ENCODE measurements around the gene KDM2A.

Gene KDM2A

DNA sequence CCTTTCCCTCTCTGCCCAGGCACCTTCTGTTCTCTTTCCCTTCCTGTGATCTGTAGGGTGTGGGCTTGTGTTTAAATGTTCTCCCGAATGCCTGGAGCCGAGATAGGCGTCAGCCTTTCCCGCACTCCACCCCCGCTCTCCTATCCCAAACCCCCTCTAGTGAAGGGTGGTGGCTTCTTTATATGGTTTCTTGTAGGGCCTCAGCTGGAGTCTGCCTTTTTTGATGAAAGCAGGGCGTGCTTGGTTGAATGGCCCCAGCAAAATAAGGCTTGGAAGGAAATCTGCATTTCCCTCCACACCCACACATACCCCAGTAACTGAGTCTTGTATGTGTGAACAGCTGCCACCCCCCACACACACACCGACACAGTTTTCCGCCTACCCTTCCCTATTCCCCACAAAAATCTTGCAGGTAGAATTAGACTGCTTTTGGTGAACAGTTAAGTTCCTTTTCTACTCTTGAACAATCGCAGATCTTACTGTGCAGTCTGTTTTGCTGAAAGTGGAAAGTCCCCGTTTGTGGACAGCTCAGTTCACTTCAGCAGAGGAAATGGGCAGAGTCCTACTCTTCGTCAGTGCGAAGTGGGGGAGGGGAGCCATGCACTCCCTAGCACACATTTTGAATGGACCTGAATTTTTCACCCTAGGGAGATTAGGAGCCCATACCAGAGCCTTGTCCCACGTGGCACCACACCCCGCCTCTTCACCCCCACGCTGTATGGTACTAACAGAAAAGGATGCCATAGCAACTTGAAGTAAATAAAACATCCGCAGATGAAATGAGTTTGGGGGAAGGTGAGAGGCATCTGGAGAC lies 121.7 kb downstream of the KDM2A start:
- peaks cover 38% of the 10 kb centered on the region for H3K36me3 ChIP-seq (replicated peaks)
- in situ Hi-C loops (cut with HindIII; ENCODE audit: low pct_ligation_motif_present, low sequenced_read_pairs) = no loop called here

DNA sequence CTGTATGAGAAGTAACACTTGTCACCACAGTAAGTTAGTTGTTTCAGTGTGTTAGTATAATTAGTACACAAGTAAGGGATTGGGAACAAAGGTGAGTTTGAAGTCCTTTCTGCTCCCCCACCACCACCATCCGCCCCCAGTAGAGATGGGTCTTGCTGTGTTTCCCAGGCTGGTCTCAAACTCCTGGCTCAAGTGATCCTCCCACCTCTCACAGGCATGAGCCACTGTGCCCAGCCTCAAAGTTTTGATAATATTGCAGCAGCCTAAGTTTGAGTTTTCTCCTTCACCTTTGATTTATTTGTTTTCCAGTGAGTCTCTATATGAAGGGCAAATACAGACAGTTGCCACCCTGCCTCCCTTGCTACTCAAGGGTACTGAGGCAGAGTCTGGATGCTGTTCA lies 123.5 kb downstream of the KDM2A start:
- DNase-seq = no peak
- peaks cover 54% of the 10 kb centered on the region for H3K36me3 ChIP-seq (replicated peaks)
- peak overlapping the region; percentile 6 for H3K4me3 ChIP-seq (ENCODE audit: low read depth, low read length)
- in situ Hi-C loops (cut with HindIII; ENCODE audit: low pct_ligation_motif_present, low sequenced_read_pairs) = no loop called here
- peak overlapping the region; percentile 96 for H3K27ac ChIP-seq
- no peaks in the 10 kb centered on the region for H3K27me3 ChIP-seq (replicated peaks)
- TF ChIP-seq, protein P1, sequence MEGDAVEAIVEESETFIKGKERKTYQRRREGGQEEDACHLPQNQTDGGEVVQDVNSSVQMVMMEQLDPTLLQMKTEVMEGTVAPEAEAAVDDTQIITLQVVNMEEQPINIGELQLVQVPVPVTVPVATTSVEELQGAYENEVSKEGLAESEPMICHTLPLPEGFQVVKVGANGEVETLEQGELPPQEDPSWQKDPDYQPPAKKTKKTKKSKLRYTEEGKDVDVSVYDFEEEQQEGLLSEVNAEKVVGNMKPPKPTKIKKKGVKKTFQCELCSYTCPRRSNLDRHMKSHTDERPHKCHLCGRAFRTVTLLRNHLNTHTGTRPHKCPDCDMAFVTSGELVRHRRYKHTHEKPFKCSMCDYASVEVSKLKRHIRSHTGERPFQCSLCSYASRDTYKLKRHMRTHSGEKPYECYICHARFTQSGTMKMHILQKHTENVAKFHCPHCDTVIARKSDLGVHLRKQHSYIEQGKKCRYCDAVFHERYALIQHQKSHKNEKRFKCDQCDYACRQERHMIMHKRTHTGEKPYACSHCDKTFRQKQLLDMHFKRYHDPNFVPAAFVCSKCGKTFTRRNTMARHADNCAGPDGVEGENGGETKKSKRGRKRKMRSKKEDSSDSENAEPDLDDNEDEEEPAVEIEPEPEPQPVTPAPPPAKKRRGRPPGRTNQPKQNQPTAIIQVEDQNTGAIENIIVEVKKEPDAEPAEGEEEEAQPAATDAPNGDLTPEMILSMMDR (IDR thresholded peaks at IDR 0.05; ENCODE audit: low read depth, low read length, missing control alignments) = no peak

More for the DNA sequence above, 121.7 kb downstream of the KDM2A start:
- H3K4me3 ChIP-seq (ENCODE audit: low read depth, low read length) = peak overlapping the region; percentile 89
- H3K27ac ChIP-seq = peak overlapping the region; percentile 96
- H3K27me3 ChIP-seq (replicated peaks) = no peaks in the 10 kb centered on the region
- DNase-seq = peak; percentile 82
- TF ChIP-seq, protein P1 (IDR thresholded peaks at IDR 0.05; ENCODE audit: low read depth, low read length, missing control alignments) = peak; percentile 5

DNA sequence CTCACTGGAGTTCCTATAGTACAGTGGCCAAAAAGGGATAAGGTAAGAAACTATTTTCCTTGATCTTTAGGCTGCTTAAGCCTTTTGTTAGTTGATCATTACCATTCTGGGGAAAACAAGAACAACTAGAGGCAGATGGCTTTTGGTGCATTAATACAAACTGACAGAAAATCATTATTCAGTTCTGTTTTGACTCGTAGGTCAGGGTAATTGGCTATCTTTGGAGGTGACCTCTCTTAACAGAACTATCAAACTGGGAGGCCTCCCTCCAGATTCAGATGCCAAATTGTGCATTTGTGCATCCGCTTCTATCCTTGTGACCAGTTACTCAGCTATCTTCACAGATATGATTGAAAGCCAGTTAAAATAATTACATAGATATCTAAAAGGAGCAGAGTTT lies 124.0 kb downstream of the KDM2A start:
- H3K27ac ChIP-seq = no peak overlapping the region
- H3K27me3 ChIP-seq (replicated peaks) = no peaks in the 10 kb centered on the region
- no peak for DNase-seq
- no peak overlapping the region for H3K4me3 ChIP-seq (ENCODE audit: low read depth, low read length)
- TF ChIP-seq, protein P1 (IDR thresholded peaks at IDR 0.05; ENCODE audit: low read depth, low read length, missing control alignments) = no peak
- in situ Hi-C loops (cut with HindIII; ENCODE audit: low pct_ligation_motif_present, low sequenced_read_pairs) = no loop called here
- H3K36me3 ChIP-seq (replicated peaks) = peaks cover 59% of the 10 kb centered on the region

DNA sequence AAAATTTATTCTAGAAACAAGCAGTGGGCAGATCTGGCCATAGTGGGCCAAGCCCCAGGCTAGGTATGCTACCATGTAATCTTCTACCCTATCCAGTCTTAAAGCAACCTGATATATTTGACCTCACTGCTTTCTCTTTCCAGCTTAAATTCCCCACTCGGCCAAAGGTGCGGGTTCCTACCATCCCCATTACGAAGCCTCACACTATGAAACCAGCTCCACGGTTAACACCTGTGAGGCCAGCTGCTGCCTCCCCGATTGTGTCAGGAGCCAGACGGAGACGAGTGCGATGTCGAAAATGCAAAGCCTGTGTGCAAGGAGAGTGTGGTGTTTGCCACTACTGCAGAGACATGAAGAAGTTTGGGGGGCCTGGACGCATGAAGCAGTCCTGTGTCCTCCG lies 126.0 kb downstream of the KDM2A start:
- Histone ChIP-seq H3K36me3 (replicated peaks) (peaks cover 78% of the 10 kb centered on the region), H3K27ac (no peak overlapping the region), H3K4me3 (ENCODE audit: low read depth, low read length) (no peak overlapping the region), H3K27me3 (replicated peaks) (no peaks in the 10 kb centered on the region)
- in situ Hi-C loops (cut with HindIII; ENCODE audit: low pct_ligation_motif_present, low sequenced_read_pairs) = no loop called here
- TF ChIP-seq, protein P1 (IDR thresholded peaks at IDR 0.05; ENCODE audit: low read depth, low read length, missing control alignments) = no peak
- DNase-seq = no peak

DNA sequence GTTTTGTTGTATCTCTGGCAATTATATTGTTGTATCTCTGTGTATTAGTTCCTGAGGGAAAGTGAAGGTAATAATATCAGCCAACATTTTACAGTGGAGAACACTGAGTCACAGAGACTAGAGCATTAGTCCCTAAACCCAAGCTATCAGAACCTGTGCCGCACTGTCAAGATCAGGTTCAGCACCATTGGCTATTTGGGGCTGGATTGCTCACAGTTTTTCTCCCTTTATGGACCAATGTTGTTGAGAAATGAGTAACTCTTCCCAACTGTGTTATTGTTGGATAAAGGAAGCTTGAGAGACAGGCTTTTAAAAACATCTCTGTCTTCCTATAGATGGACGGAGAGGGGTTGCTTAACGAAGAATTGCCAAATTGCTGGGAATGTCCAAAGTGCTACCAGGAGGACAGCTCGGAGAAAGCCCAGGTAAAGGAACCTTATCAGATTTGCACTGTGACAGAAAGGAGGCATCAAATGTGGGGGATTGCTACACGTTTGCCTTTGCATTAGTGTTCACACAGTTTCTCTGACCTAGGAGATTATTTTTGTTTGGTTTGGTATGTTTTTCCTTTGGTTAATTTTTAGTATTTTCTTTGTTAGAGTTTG lies 129.0 kb downstream of the KDM2A start:
- Histone ChIP-seq H3K36me3 (replicated peaks) (peaks cover 95% of the 10 kb centered on the region), H3K27ac (no peak overlapping the region), H3K27me3 (replicated peaks) (no peaks in the 10 kb centered on the region), H3K4me3 (ENCODE audit: low read depth, low read length) (no peak overlapping the region)
- in situ Hi-C loops (cut with HindIII; ENCODE audit: low pct_ligation_motif_present, low sequenced_read_pairs) = no loop called here
- TF ChIP-seq, protein P1 (IDR thresholded peaks at IDR 0.05; ENCODE audit: low read depth, low read length, missing control alignments) = no peak
- DNase-seq = no peak
